BLaER1 treated with 17β-estradiol and CSF1 and Interleukin-3, amounts not matched to agents 10 nM and 100 nM (cell line): ENCODE measurements around the gene SVOPL.

ENCODE experiments used
- H3K27ac ChIP-seq, 11 experiments: shearing (Covaris generic); formaldehyde crosslinking; 2 replicates each; pipeline ENCODE4 v1.8.1; 2022
- H3K27me3 ChIP-seq, 11 experiments: shearing (Covaris generic); formaldehyde crosslinking; 2 replicates each; pipeline ENCODE4 v1.8.1; 2022
- H3K36me3 ChIP-seq, 11 experiments: shearing (Covaris generic); formaldehyde crosslinking; 2 replicates each; pipeline ENCODE4 v1.8.1; 2022
- H3K4me1 ChIP-seq, 10 experiments: shearing (Covaris generic); formaldehyde crosslinking; 2 replicates each; pipeline ENCODE4 v1.8.1; 2022
- H3K4me2 ChIP-seq, 11 experiments: shearing (Covaris generic); formaldehyde crosslinking; 2 replicates each; pipeline ENCODE4 v1.8.1; 2022
- H3K4me3 ChIP-seq, 10 experiments: shearing (Covaris generic); formaldehyde crosslinking; 2 replicates each; pipeline ENCODE4 v1.8.1; 2022
- H3K9ac ChIP-seq, 11 experiments: shearing (Covaris generic); formaldehyde crosslinking; 2 replicates each; pipeline ENCODE4 v1.8.1; 2022
- H3K9me3 ChIP-seq, 11 experiments: shearing (Covaris generic); formaldehyde crosslinking; replicated peaks in 1 of 11; 2 replicates each; pipeline ENCODE4 v1.8.1; 2022
- H4K20me1 ChIP-seq, 11 experiments: shearing (Covaris generic); formaldehyde crosslinking; 2 replicates each; pipeline ENCODE4 v1.8.1; 2022
- Cebpa-rat ChIP-seq, 11 experiments: shearing (Covaris generic); IDR thresholded peaks; 2 replicates each; pipeline ENCODE4 v1.8.1; 2022

Gene SVOPL

DNA sequence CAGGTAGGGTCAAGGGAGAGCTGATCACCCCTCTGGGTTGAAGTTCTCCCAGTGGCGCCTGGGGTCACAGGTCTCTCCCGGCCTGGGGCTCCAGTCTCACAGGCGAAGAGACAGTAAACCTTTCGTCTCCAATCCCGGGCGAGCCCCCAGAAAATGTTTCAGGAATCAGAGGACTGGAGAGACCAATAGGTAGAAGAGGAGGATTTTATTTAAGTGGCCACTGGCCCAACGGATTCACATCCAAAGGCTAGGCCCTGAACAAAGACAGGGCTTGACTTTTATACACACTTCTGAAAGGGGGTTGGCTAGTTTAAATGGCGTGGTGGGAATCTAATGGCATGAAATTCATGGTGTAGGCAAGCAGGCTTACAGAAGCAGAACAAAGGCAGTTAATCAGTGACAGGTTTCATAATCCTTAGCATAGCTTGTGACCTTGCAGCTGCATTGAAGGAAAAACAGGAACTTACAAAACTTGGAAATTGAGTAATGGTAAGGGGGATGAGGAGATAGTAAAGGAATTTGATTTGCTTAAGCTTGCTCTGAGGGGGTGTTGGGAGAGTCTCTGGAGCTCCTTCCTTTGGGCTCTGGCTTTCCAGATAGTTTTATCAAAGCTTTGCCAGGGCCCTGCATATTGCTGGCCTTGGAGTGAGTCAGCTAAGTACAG is 135.6 kb downstream of the SVOPL start:
- Histone ChIP-seq H4K20me1 (no peaks in the 10 kb centered on the region), H3K4me2 (no peak overlapping the region), H3K27ac (peak overlapping the region in 9 of 11 experiments; percentile 8 to 73 (median 55); a peak in 15 of 22 replicates), H3K4me1 (no peaks in the 10 kb centered on the region), H3K4me3 (peak overlapping the region in 8 of 10 experiments; percentile 12 to 41 (median 29); a peak in 9 of 20 replicates), H3K9ac (peak overlapping the region in 2 of 11 experiments; percentile 37 to 38; a peak in 4 of 22 replicates), H3K36me3 (peaks cover 100% of the 10 kb centered on the region in 11 experiments), H3K9me3 (peaks cover 68 to 82% (median 73%) of the 10 kb centered on the region in 11 experiments), H3K27me3 (no peaks in the 10 kb centered on the region; a peak in 1 of 22 replicates)
- 0 out of 22 replicates have a peak, but pooled peaks of 1 of the 11 experiments have one; percentile 41 for TF ChIP-seq Cebpa-rat (IDR thresholded peaks at IDR 0.05)

GRCh38 chr7:138565071-138565450 is 136.1 kb downstream of the SVOPL start:
- H3K4me1 ChIP-seq, result no peaks in the 10 kb centered on the region
- no peak overlapping the region for H3K4me2 ChIP-seq
- no peaks in the 10 kb centered on the region; a peak in 1 of 22 replicates for H3K27me3 ChIP-seq
- H3K27ac ChIP-seq, result peak overlapping the region in 8 of 11 experiments; percentile 33 to 73 (median 58); a peak in 14 of 22 replicates
- no peaks in the 10 kb centered on the region for H4K20me1 ChIP-seq
- H3K9me3 ChIP-seq, result peaks cover 73 to 87% (median 78%) of the 10 kb centered on the region in 11 experiments
- no peak for TF ChIP-seq Cebpa-rat (IDR thresholded peaks at IDR 0.05)
- H3K36me3 ChIP-seq, result peaks cover 100% of the 10 kb centered on the region in 11 experiments
- H3K4me3 ChIP-seq, result peak overlapping the region in 8 of 10 experiments; percentile 12 to 41 (median 29); a peak in 10 of 20 replicates
- H3K9ac ChIP-seq, result peak overlapping the region in 2 of 11 experiments; percentile 37 to 38; a peak in 3 of 22 replicates

DNA sequence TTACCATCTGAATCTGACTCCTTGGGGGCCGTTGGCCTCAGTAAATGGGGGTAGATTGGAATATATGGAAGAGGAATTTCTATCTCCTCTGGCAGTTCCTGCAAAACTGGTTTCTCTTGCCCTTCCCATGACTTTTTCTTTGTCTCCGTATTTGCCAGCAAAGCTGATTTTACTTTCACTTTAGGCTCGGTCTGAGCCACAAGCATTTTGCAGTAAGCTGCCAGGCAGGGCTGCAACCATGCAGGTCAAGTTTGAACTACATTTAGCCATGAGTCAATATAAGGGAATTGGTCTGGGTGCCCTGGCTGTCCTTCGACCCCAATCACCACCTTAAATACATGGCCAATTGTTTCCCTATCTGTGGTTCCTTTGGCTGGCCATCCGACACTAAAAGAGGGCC is 136.8 kb downstream of the SVOPL start:
- TF ChIP-seq Cebpa-rat (IDR thresholded peaks at IDR 0.05), result no peak
- Histone ChIP-seq H3K27ac (peak overlapping the region in 3 of 11 experiments; percentile 10 to 73 (median 62); a peak in 2 of 22 replicates), H3K4me3 (peak overlapping the region in 6 of 10 experiments; percentile 1 to 41 (median 29); a peak in 6 of 20 replicates), H3K27me3 (no peaks in the 10 kb centered on the region; a peak in 1 of 22 replicates), H3K4me1 (no peaks in the 10 kb centered on the region), H3K4me2 (no peak overlapping the region), H3K9me3 (peaks cover 80 to 92% (median 85%) of the 10 kb centered on the region in 11 experiments), H4K20me1 (no peaks in the 10 kb centered on the region), H3K9ac (no peak overlapping the region), H3K36me3 (peaks cover 100% of the 10 kb centered on the region in 11 experiments)

DNA sequence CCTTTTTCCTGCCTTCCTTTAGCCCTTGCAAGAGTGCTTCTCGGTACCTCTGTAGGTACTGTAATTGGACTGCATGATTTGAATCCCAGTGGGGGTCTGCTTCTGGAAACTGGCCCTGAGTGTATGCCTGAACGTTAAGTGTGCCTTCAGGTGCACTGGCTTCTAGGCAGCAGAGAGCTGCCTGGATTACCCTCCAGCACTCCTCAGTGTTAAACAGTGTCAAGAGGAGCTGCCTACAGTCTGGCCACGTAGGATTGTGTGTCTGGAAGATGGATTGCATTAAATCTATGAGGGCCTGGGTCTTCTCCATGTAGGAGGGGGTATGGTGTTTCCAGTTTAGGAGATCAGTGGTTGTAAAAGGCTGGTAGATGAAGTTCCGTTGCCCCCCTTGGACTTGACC is 137.4 kb downstream of the SVOPL start:
- Histone ChIP-seq H4K20me1 (no peaks in the 10 kb centered on the region), H3K27me3 (no peaks in the 10 kb centered on the region; a peak in 1 of 22 replicates), H3K36me3 (peaks cover 100% of the 10 kb centered on the region in 11 experiments), H3K4me1 (no peaks in the 10 kb centered on the region), H3K4me3 (peak overlapping the region in 7 of 10 experiments; percentile 1 to 41 (median 26); a peak in 3 of 20 replicates), H3K9ac (no peak overlapping the region), H3K27ac (peak overlapping the region in 1 of 11 experiments; percentile 19; a peak in 1 of 22 replicates), H3K9me3 (peaks cover 86 to 96% (median 91%) of the 10 kb centered on the region in 11 experiments), H3K4me2 (no peak overlapping the region)
- no peak for TF ChIP-seq Cebpa-rat (IDR thresholded peaks at IDR 0.05)

DNA sequence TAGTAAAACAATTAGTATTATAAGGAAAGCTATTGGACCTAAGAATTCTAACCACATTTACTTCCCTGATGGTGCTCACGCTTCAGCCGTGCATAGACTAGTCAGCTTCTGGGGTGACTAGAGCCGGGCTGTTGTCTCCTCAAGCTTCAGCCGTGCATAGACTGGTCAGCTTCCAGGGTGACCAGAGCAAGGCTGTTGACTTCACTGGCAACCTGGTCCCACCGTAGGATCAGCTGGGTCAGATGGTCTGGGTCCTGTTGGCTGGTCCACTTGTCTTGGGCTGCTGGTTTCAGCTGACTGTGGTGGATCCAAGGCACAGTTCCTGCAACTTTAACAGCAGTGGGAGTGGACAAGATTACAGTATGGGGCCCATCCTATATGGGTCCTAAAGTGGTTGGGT is 141.7 kb downstream of the SVOPL start:
- Histone ChIP-seq H3K9me3 (peaks cover 100% of the 10 kb centered on the region in 11 experiments), H4K20me1 (no peaks in the 10 kb centered on the region), H3K4me1 (no peaks in the 10 kb centered on the region), H3K9ac (no peak overlapping the region), H3K4me2 (no peak overlapping the region), H3K4me3 (no peak overlapping the region), H3K36me3 (peaks cover 100% of the 10 kb centered on the region in 11 experiments), H3K27me3 (no peaks in the 10 kb centered on the region; a peak in 1 of 22 replicates), H3K27ac (no peak overlapping the region)
- TF ChIP-seq Cebpa-rat (IDR thresholded peaks at IDR 0.05), result no peak

DNA sequence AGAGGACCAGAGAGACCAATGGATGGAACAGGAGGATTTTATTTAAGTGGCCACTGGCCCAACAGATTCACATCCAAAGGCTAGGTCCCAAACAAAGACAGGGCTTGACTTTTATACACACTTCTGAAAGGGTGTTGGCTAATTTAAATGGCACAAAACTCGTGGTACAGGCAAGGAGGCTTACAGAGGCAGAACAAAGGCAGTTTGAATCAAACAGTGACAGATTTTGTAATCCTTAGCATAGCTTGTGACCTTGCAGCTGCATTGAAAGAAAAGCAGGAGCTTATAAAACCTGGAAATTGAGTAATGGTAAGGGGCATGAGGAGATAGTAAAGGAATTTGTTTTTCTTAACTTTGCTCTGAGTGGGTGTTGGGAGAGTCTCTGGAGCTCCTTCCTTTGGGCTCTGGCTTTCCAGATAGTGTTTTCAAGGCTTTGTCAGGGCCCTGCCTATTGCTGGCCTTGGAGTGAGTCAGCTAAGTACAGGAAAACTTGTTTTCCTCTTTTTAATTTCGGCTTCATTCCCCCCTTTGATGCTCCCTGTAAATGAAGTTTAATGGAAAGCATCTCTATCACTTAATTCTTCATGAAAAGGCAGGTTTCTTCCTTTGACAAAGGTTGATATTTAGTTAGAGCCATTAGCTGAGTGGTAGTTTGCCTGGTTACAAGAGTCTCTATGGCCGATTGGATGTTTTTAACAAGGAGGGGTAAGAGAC is 144.2 kb downstream of the SVOPL start:
- Histone ChIP-seq H3K36me3 (peaks cover 99 to 100% (median 100%) of the 10 kb centered on the region in 11 experiments), H3K9ac (no peak overlapping the region), H3K4me3 (peak overlapping the region in 9 of 10 experiments; percentile 6 to 41 (median 26); a peak in 15 of 20 replicates), H3K27me3 (no peaks in the 10 kb centered on the region), H3K4me2 (no peak overlapping the region), H3K9me3 (peaks cover 98 to 100% (median 100%) of the 10 kb centered on the region in 11 experiments), H4K20me1 (no peaks in the 10 kb centered on the region), H3K4me1 (no peaks in the 10 kb centered on the region), H3K27ac (no peak overlapping the region)
- no peak for TF ChIP-seq Cebpa-rat (IDR thresholded peaks at IDR 0.05)

GRCh38 chr7:138555684-138556083 is 145.5 kb downstream of the SVOPL start:
- Histone ChIP-seq H3K4me2 (no peak overlapping the region), H4K20me1 (no peaks in the 10 kb centered on the region), H3K9me3 (peaks cover 96 to 100% (median 98%) of the 10 kb centered on the region in 11 experiments), H3K4me1 (no peaks in the 10 kb centered on the region), H3K27ac (no peak overlapping the region), H3K27me3 (no peaks in the 10 kb centered on the region), H3K4me3 (peak overlapping the region in 3 of 10 experiments; percentile 19 to 35 (median 28); a peak in 3 of 20 replicates), H3K9ac (no peak overlapping the region), H3K36me3 (peaks cover 99 to 100% (median 100%) of the 10 kb centered on the region in 11 experiments)
- no peak for TF ChIP-seq Cebpa-rat (IDR thresholded peaks at IDR 0.05)

DNA sequence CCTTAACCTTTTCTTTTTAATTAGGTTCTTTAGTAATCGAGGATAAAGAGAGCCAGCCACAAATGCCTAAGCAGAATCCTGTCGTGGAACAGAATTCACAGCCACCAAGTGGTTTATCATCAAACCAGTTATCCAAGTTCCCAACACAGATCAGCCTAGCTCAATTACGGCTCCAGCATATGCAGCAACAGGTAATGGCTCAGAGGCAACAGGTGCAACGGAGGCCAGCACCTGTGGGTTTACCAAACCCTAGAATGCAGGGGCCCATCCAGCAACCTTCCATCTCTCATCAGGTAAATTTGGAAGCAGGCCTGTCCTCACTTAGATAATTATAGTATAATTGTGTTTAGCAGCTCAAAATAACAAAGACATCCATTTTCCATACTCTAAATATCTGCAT is 146.5 kb downstream of the SVOPL start:
- TF ChIP-seq Cebpa-rat (IDR thresholded peaks at IDR 0.05), result no peak
- Histone ChIP-seq H3K4me1 (0 out of 20 replicates have a peak, but pooled peaks cover 0 to 1% (median 0%) of the 10 kb centered on the region in 10 experiments), H3K4me2 (no peak overlapping the region), H3K36me3 (peaks cover 99 to 100% (median 100%) of the 10 kb centered on the region in 11 experiments), H3K9ac (no peak overlapping the region), H3K4me3 (0 out of 20 replicates have a peak overlapping the region, but pooled peaks of 1 of the 10 experiments have one; percentile 29), H3K27ac (no peak overlapping the region), H4K20me1 (no peaks in the 10 kb centered on the region), H3K9me3 (peaks cover 86 to 99% (median 92%) of the 10 kb centered on the region in 11 experiments), H3K27me3 (no peaks in the 10 kb centered on the region)
